Hair follicle dermal papilla cell (primary cell): Measurements from ENCODE around the gene TMEM186. TPM values are rescaled to one million over a fixed set of nuclear protein-coding genes. Genes with fewer than 3 reads are reported as not detected.

Experiments
- total RNA-seq: library from RNA; depleted of rRNA; stranded (reverse); fragments of >200 nt; gene quantifications from 2 replicates; pipeline ENCODE4 v1.2.3, GENCODE V29; 2012

Gene TMEM186
- total RNA-seq: 2.3 and 3.3 TPM in 2 replicates

GRCh38 chr16:8797364-8798173 is at the start of gene TMEM186, which contains the start of gene PMM2:
Gene TMEM186 (minus strand): TSS chr16:8797639. CDS start chr16:8797614, 25 bp downstream.
Gene PMM2 (plus strand): TSS chr16:8797839. CDS start chr16:8797883, 44 bp downstream.

Other genes starting within 250 kb of the TMEM186 start
- 0.24 TPM in 1 of 2 replicates, not detected in the other for gene TMEM114, start 207.1 kb downstream of the TMEM186 start, total RNA-seq
- gene METTL22, start 175.9 kb downstream of the TMEM186 start, total RNA-seq: 28.1 and 33.1 TPM in 2 replicates
- 10.1 and 12.4 TPM in 2 replicates for gene ABAT, start 123.0 kb downstream of the TMEM186 start, total RNA-seq
- gene PMM2, start 200 bp upstream of the TMEM186 start, total RNA-seq: 42.4 and 53.4 TPM in 2 replicates
- 53.2 and 89.0 TPM in 2 replicates for gene CARHSP1, start 71.4 kb upstream of the TMEM186 start, total RNA-seq
- not detected in 2 replicates for gene LITAFD, start 84.7 kb upstream of the TMEM186 start, total RNA-seq
- 46.6 and 55.8 TPM in 2 replicates for gene USP7, start 166.3 kb upstream of the TMEM186 start, total RNA-seq